Large intestine (tissue), 3 donors: ENCODE results near the gene GPX3. TPM values are rescaled to one million over a fixed set of nuclear protein-coding genes. Genes with fewer than 3 reads are reported as not detected.

Experiments
- DNase-seq, 2 donors: peaks; one replicate each; pipeline versions ENCODE4 v3.0.0 to v3.0.0-alpha.2; 2013
- H3K27ac ChIP-seq: one replicate; pipeline ENCODE4 v1.5.1; 2013; ENCODE audit warnings: low read length
- H3K27me3 ChIP-seq: 2 replicates; pipeline ENCODE4 v1.6.1; 2013; ENCODE audit warnings: low read length; ENCODE audit not compliant: control insufficient read depth, insufficient read depth
- H3K36me3 ChIP-seq: 2 replicates; pipeline ENCODE4 v1.6.1; 2013; ENCODE audit warnings: low read length; ENCODE audit not compliant: control insufficient read depth, insufficient read depth
- H3K4me1 ChIP-seq: one replicate; pipeline ENCODE4 v1.6.1; 2013; ENCODE audit warnings: low read length; ENCODE audit not compliant: control insufficient read depth, insufficient read depth
- H3K4me3 ChIP-seq: one replicate; pipeline ENCODE4 v1.5.1; 2013; ENCODE audit warnings: low read length
- H3K9me3 ChIP-seq: one replicate; pipeline ENCODE4 v1.6.1; 2013; ENCODE audit warnings: mild to moderate bottlenecking, low read depth, low read length, moderate library complexity; ENCODE audit not compliant: control insufficient read depth
- WGBS: methylation state at CpG from one replicate; pipeline ENCODE4 v1.1.5; 2013; ENCODE audit warnings: low lambda C conversion rate; ENCODE audit not compliant: insufficient coverage; 5-methylcytosine and 5-hydroxymethylcytosine counted together
- polyA plus RNA-seq: library from polyadenylated mRNA; unstranded; fragments of 120-200 nt; gene quantifications from one replicate; pipeline ENCODE4 v1.2.1, GENCODE V29; 2013

The GPX3 gene
- polyA plus RNA-seq, 1 donor, result 34.3 TPM

GRCh38 chr5:151055336-151055735 lies 34.9 kb downstream of the GPX3 start:
- no peak for DNase-seq
- peaks cover 81% of the 10 kb centered on the region for H3K36me3 ChIP-seq

GRCh38 chr5:151056379-151057325 lies 36.3 kb downstream of the GPX3 start:
- H3K27ac ChIP-seq, result no peak overlapping the region
- DNase-seq, result no peak
- peaks cover 84% of the 10 kb centered on the region for H3K36me3 ChIP-seq
- peaks cover 5% of the 10 kb centered on the region for H3K4me1 ChIP-seq
- H3K27me3 ChIP-seq, result no peaks in the 10 kb centered on the region
- H3K4me3 ChIP-seq, result no peak overlapping the region
- H3K9me3 ChIP-seq, result no peaks in the 10 kb centered on the region
- 80% methylated on average over 2 of the region's 25 CpGs for WGBS

More at GRCh38 chr5:151055336-151055735, 34.9 kb downstream of the GPX3 start:
- whole genome bisulfite sequencing, result no CpG with 5 or more reads among the region's 6 CpGs
- H3K27me3 ChIP-seq, result no peaks in the 10 kb centered on the region
- peaks cover 5% of the 10 kb centered on the region for H3K4me1 ChIP-seq
- no peak overlapping the region for H3K27ac ChIP-seq
- H3K9me3 ChIP-seq, result no peaks in the 10 kb centered on the region
- no peak overlapping the region for H3K4me3 ChIP-seq

- H3K4me1 ChIP-seq, result peaks cover 5% of the 10 kb centered on the region
- no CpG with 5 or more reads among the region's 5 CpGs for WGBS
- H3K4me3 ChIP-seq, result no peak overlapping the region
- no peak overlapping the region for H3K27ac ChIP-seq
- H3K36me3 ChIP-seq, result peaks cover 90% of the 10 kb centered on the region
- no peaks in the 10 kb centered on the region for H3K27me3 ChIP-seq
- DNase-seq, result no peak
- H3K9me3 ChIP-seq, result no peaks in the 10 kb centered on the region
Observed at GRCh38 chr5:151058301-151058700, 37.9 kb downstream of the GPX3 start.

- no peak overlapping the region for H3K4me3 ChIP-seq
- H3K9me3 ChIP-seq, result no peaks in the 10 kb centered on the region
- peaks cover 85% of the 10 kb centered on the region for H3K36me3 ChIP-seq
- H3K27ac ChIP-seq, result no peak overlapping the region
- H3K27me3 ChIP-seq, result no peaks in the 10 kb centered on the region
- H3K4me1 ChIP-seq, result peaks cover 11% of the 10 kb centered on the region
- no peak for DNase-seq
- no CpG with 5 or more reads among the region's 7 CpGs for WGBS
Observed at GRCh38 chr5:151058891-151059489, 38.6 kb downstream of the GPX3 start.

GRCh38 chr5:151060742-151061141 lies 40.4 kb downstream of the GPX3 start:
- Histone ChIP-seq H3K9me3 (no peaks in the 10 kb centered on the region), H3K4me1 (peaks cover 10% of the 10 kb centered on the region), H3K27ac (no peak overlapping the region), H3K4me3 (no peak overlapping the region), H3K36me3 (peaks cover 69% of the 10 kb centered on the region), H3K27me3 (no peaks in the 10 kb centered on the region)
- WGBS, result no CpG with 5 or more reads among the region's 6 CpGs
- no peak for DNase-seq

- Histone ChIP-seq H3K36me3 (peaks cover 65% of the 10 kb centered on the region), H3K4me1 (peaks cover 10% of the 10 kb centered on the region)
Observed at GRCh38 chr5:151062405-151063141, 42.2 kb downstream of the GPX3 start.

GRCh38 chr5:151063142-151063989 lies 43.0 kb downstream of the GPX3 start:
- no CpG with 5 or more reads among the region's 17 CpGs for WGBS
- peaks cover 66% of the 10 kb centered on the region for H3K36me3 ChIP-seq
- no peak for DNase-seq
- no peaks in the 10 kb centered on the region for H3K9me3 ChIP-seq
- peaks cover 10% of the 10 kb centered on the region for H3K4me1 ChIP-seq
- H3K27ac ChIP-seq, result no peak overlapping the region
- H3K4me3 ChIP-seq, result no peak overlapping the region
- H3K27me3 ChIP-seq, result no peaks in the 10 kb centered on the region

More at GRCh38 chr5:151062405-151063141, 42.2 kb downstream of the GPX3 start:
- Histone ChIP-seq H3K9me3 (no peaks in the 10 kb centered on the region), H3K27me3 (no peaks in the 10 kb centered on the region), H3K4me3 (no peak overlapping the region), H3K27ac (no peak overlapping the region)
- DNase-seq, result peak; percentile 58 to 77
- no CpG with 5 or more reads among the region's 5 CpGs for WGBS

- no peaks in the 10 kb centered on the region for H3K27me3 ChIP-seq
- peaks cover 10% of the 10 kb centered on the region for H3K4me1 ChIP-seq
- WGBS, result no CpG with 5 or more reads among the region's 12 CpGs
- H3K36me3 ChIP-seq, result peaks cover 59% of the 10 kb centered on the region
- no peak overlapping the region for H3K4me3 ChIP-seq
- H3K9me3 ChIP-seq, result no peaks in the 10 kb centered on the region
- no peak for DNase-seq
- no peak overlapping the region for H3K27ac ChIP-seq
Observed at GRCh38 chr5:151064916-151065499, 44.6 kb downstream of the GPX3 start.

GRCh38 chr5:151065609-151066008 lies 45.2 kb downstream of the GPX3 start:
- H3K9me3 ChIP-seq, result no peaks in the 10 kb centered on the region
- no peak overlapping the region for H3K27ac ChIP-seq
- H3K36me3 ChIP-seq, result peaks cover 53% of the 10 kb centered on the region
- DNase-seq, result no peak
- H3K27me3 ChIP-seq, result no peaks in the 10 kb centered on the region
- no peak overlapping the region for H3K4me3 ChIP-seq
- peaks cover 10% of the 10 kb centered on the region for H3K4me1 ChIP-seq
- no CpG with 5 or more reads among the region's 1 CpG for WGBS
